Measurements from ENCODE around the gene TAF5.
"Not testable (repeated sequence)": the region's sequence is repeated elsewhere in the genome, so short reads cannot be mapped to it uniquely, and the experiment has no call there.

TAF5 gene

GRCh38 chr10:103367782-103368518, at the start of gene TAF5:
Gene TAF5 (plus strand): TSS chr10:103367976. CDS start chr10:103367990, 14 bp downstream.
- DNase-seq (ENCODE audit: low read depth in 2 of 2) = peak; percentile 86 to 89

- DNase-seq (ENCODE audit: low read depth in 2 of 2) = no peak
Measured at GRCh38 chr10:103327906-103328305, 39.9 kb upstream of the TAF5 start.

GRCh38 chr10:103333934-103334520, 33.7 kb upstream of the TAF5 start:
- no peak for DNase-seq (ENCODE audit: low read depth in 2 of 2)

GRCh38 chr10:103334567-103334966, 33.2 kb upstream of the TAF5 start:
- no peak for DNase-seq (ENCODE audit: low read depth in 2 of 2)

GRCh38 chr10:103336370-103336769, 31.4 kb upstream of the TAF5 start:
- no peak for DNase-seq (ENCODE audit: low read depth in 2 of 2)

DNA sequence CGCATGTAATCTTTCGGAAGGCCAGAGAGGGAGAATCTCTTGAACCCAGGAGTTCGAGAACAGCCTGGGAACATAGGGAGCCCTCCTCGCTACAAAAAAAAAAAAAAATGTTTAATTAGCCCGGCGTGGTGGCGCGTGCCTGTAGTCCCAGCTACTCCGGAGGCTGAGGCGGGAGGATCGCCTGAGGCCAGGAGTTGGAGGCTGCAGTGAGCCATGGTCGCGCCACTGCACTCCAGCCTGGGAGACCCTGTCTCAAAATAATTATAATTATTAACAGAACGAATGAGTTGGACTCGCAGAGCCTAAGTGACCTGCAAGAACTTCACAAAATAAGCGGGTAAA, 17.6 kb upstream of the TAF5 start:
- DNase-seq (ENCODE audit: low read depth in 2 of 2) = no peak

DNA sequence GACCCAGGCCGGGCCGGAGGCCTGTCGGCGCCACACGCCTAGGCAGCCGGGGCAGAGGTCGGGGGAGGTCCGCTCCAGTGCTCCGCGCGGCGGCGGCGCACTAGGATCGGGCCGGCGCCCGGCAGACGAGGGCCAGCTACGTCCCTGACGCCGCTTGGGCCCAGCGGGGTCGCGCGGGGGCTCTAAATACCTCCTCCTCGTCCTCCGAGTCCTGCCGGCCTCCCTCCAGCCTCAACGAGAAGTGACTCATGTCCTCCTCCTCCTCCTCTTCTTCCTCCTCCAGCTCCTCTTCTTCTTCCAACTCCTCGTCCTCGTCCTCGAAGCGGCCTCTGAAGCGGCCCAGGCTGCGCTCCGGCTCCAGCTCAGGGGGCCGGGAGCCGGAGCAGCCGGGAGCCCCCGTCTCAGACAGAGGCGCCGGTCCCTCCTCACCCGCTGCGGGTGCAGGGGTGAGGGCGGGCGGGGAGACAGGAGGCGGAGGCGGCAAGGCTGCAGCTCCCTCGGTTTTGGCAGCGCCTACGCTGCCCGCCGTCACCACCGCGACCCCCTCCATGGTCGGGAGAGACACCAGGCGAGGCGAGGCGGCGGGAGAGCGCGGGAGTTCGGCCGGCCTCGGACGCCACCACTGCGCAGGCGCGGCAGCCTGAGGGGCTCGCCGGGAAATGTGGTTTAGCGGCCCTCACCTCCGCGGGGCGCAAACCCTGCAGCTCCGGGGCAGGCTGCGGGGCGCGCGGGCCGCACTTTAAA, 17.1 kb upstream of the TAF5 start, which contains the start of gene PCGF6:
TSS of gene PCGF6 (minus strand) at position 624 of the 744 bp plus-strand sequence. CDS start at position 550, 74 bp downstream.
- peak; percentile 44 to 56 for DNase-seq (ENCODE audit: low read depth in 2 of 2)

GRCh38 chr10:103353281-103353680, 14.5 kb upstream of the TAF5 start:
- DNase-seq (ENCODE audit: low read depth in 2 of 2) = no peak

- DNase-seq (ENCODE audit: low read depth in 2 of 2) = not testable (repeated sequence)
Measured at GRCh38 chr10:103354567-103354966, 13.2 kb upstream of the TAF5 start.

DNA sequence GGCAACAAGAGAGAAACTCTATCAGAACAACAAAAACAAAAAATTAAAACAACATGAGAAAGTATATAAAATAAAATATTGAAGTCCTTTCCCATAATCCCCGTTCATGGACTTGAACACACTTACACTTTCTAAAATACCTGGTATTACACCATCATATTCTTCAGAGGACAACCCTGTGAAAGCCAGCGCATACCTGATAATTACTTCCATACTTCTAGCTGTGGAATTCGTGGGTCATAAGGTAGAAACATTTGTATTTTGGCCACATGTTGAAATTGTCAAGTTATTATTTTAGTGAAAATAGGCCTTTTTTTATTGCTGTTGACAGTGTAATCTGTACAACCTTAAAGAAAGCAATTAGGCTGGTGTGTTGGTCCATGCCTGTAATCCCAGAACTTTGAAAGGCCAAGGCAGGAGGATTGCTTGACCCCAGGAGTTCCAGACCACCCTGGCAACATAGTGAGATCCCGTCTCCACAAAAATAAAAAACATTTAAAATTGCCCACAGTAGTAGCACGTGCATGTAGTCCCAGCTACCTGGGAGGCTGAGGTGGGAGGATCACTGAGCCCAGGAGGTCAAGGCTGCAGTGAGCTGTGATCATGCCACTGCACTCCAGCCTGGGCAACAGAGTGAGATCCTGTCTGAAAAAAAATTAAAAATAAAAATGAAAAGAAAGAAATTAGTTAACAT, 11.7 kb upstream of the TAF5 start:
- DNase-seq (ENCODE audit: low read depth in 2 of 2) = no peak

GRCh38 chr10:103359493-103359892, 8.3 kb upstream of the TAF5 start:
- not testable (repeated sequence) for DNase-seq (ENCODE audit: low read depth in 2 of 2)

- DNase-seq (ENCODE audit: low read depth in 2 of 2) = not testable (repeated sequence)
Measured at GRCh38 chr10:103360791-103361190, 7.0 kb upstream of the TAF5 start.

DNA sequence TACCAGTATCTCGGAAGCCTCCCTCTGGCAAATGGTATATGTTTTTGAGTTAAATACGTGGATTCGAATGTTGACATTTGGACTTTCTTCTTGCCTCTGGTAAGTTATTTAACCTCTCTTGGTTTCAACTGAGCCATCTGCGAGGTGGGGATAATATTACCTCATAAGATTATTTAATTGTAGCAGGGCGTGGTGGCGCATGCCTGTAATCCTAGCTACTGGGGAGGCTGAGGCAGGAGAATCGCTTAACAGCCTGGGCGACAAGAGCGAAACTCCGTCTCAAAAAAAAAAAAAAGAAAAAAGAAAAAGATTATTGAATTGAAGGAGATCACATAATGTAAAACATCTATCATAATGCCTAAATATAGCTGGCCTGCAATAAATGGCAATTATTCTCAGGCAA, 396 bp upstream of the TAF5 start:
- DNase-seq (ENCODE audit: low read depth in 2 of 2) = no peak

DNA sequence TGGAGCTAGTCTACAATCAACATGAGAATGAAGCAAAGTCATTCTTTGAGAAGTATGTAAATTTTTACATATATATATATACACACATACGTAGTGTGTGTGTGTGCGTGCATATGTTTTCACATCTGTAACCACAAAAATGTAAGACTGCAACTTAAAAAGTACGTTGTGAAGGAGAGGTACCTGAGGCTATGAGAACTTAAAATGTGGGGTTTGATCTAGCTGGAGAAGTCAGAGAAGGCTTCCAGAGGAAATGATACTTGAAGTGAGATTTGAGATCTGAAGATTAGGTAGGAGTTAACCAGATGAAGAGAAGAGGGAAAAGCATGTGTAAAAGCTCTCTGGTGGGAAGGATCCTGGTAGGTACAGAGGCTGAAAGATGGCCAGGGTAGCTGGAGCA, 5.8 kb downstream of the TAF5 start:
- DNase-seq (ENCODE audit: low read depth in 2 of 2) = no peak

- no peak for DNase-seq (ENCODE audit: low read depth in 2 of 2)
Measured at GRCh38 chr10:103374263-103374662, 6.5 kb downstream of the TAF5 start.

DNA sequence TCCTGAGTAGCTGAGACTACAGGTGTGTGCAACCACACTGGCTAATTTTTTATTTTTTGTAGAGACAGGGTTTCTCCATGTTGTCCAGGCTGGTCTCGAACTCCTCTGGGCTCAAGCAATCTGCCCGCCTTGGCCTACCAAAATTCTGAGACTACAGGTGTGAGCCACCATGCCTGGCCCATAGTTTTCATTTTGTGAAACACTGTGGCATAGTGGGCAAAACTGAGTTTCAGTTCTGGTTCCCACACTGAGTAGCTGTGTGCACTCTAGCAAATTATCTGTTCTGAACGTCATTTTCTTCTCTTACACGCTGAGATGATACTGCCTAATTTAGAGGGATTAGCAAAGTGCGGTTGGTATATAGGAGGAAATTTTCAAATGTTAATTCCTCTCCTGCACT, 15.0 kb downstream of the TAF5 start:
- no peak for DNase-seq (ENCODE audit: low read depth in 2 of 2)

- no peak for DNase-seq (ENCODE audit: low read depth in 2 of 2)
Measured at GRCh38 chr10:103394180-103394579, 26.4 kb downstream of the TAF5 start.

- no peak for DNase-seq (ENCODE audit: low read depth in 2 of 2)
Measured at GRCh38 chr10:103395754-103396066, 27.9 kb downstream of the TAF5 start.

DNA sequence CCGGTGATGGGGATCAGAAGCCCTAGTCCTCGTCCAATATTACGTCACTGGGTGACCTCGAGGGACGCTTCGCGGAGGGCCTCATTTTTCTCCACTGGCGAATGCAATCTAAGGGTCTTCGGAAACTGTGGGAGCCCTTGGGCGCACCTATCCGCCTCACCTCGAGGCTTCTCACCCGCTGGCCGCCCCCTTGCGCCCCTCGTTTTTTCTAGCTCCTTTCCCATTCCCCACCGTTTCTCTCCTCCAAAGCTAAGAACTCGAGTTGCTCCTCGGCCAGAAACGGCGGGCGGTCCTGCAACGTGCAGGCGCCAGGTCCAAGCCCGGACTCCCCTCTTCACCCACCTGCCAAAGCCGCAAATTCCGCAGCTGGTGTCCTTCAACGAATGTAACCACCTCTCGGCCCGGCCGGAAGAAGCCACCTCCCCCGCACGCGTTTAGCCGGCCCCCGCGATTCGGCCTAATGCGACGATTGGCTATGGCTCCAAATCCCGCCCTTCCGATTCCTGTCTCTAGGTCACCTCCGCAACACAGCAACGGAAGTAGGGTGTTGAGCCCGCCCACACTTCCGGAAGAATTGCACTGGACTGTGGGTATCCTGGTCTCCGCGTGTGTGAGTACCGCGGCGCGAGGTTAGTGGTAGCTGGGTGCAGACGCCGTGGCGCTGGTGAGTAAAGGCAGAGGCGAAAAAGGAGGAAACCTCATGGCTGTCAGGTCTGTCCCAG, 28.5 kb downstream of the TAF5 start, which contains the start of the genes ATP5MK and PDCD11:
TSS of gene ATP5MK (minus strand) at position 409 of the 722 bp plus-strand sequence. CDS start 4,018 bp downstream, outside the sequence.
TSS of gene PDCD11 (plus strand) at position 560 of the 722 bp plus-strand sequence. CDS start 1,801 bp downstream, outside the sequence.
- DNase-seq (ENCODE audit: low read depth in 2 of 2) = peak; percentile 88 to 90

- no peak for DNase-seq (ENCODE audit: low read depth in 2 of 2)
Measured at GRCh38 chr10:103396789-103397087, 29.0 kb downstream of the TAF5 start.

- DNase-seq (ENCODE audit: low read depth in 2 of 2) = no peak
Measured at GRCh38 chr10:103397191-103397825, 29.5 kb downstream of the TAF5 start.

Data from fibroblast of skin of left biceps (primary cell).